ENCODE results near the gene CHAD.

- TF ChIP-seq CTCF (conservative IDR thresholded peaks at IDR 0.05; ENCODE audit: low read length) (no peak), EZH2phosphoT487 (IDR thresholded peaks at IDR 0.05; ENCODE audit: borderline replicate concordance, low read depth, low read length) (no peak)
These were observed 29.6 kb upstream of the CHAD start for GRCh38 chr17:50498021-50498874.
